ENCODE data around the gene PET100. TPM values are rescaled to one million over a fixed set of nuclear protein-coding genes. Genes with fewer than 3 reads are reported as not detected.

PET100 gene
- total RNA-seq, 1 experiment from 2014 or later, result 126 TPM

GRCh38 chr19:7674010-7675005, 44.7 kb downstream of the PET100 start:
- TF ChIP-seq CBX3 (IDR thresholded peaks at IDR 0.05; ENCODE audit: low read depth) (no peak), YY1 (IDR thresholded peaks at IDR 0.05; ENCODE audit: extremely low read depth, insufficient replicate concordance, low read depth, low read length) (no peak), EZH2 (IDR thresholded peaks at IDR 0.05) (no peak), SP1 (IDR thresholded peaks at IDR 0.05; ENCODE audit: low read depth) (peak; percentile 38; the same call in 1 of the 2 replicates)
- Histone ChIP-seq H3K4me3 (replicated peaks in 1 of 2; ENCODE audit: low read depth in 1 of 2, low read length in 2 of 2) (no peak overlapping the region), H3K79me2 (ENCODE audit: insufficient read depth, low read length) (no peaks in the 10 kb centered on the region), H3K36me3 (ENCODE audit: control insufficient read depth in 1 of 2, insufficient read depth in 2 of 2, low read length in 2 of 2) (no peaks in the 10 kb centered on the region), H3K27me3 (ENCODE audit: insufficient read depth, low read length) (no peaks in the 10 kb centered on the region), H3K4me2 (ENCODE audit: low read length) (peak overlapping the region; percentile 44), H2AFZ (ENCODE audit: low read depth, low read length, poor library complexity, severe bottlenecking) (peak overlapping the region; percentile 71), H3K27ac (ENCODE audit: low read depth, low read length) (no peak overlapping the region), H3K9me3 (ENCODE audit: control insufficient read depth in 1 of 2, insufficient read depth in 1 of 2, low read depth in 1 of 2, low read length in 2 of 2) (peaks cover 0 to 3% of the 10 kb centered on the region in 2 experiments; a peak in 1 of 4 replicates), H3K9me2 (ENCODE audit: insufficient read depth) (no peaks in the 10 kb centered on the region), H3K9ac (ENCODE audit: low read length) (no peak overlapping the region), H3K4me1 (ENCODE audit: control insufficient read depth in 1 of 2, insufficient read depth in 2 of 2, low read length in 2 of 2) (peaks cover 3 to 11% of the 10 kb centered on the region in 2 experiments; a peak in 3 of 4 replicates), H4K20me1 (ENCODE audit: insufficient read depth) (no peaks in the 10 kb centered on the region)
- CTCF ChIA-PET, result interaction anchor here (1.5 kb wide), 1 partner anchor 106 kb away, joined by 8 read pairs; no protein-coding TSS in a partner anchor
- no TSS peak for BruUV-seq (replicated peaks)
- intact Hi-C loops (cut with micrococcal nuclease), result no loop called here
- POLR2A ChIA-PET, result interaction anchor here (0.8 kb wide), 1 partner anchor 179 kb away, joined by 3 read pairs; no protein-coding TSS in a partner anchor
- DNase-seq (ENCODE audit: low read depth, low spot score), result peak; percentile 72
- RAD21 ChIA-PET (ENCODE audit: low non-redundant PET in 1 of 2, low total read pairs in 2 of 2, uncharacterized antibody in 2 of 2, unreplicated experiment in 2 of 2), result interaction anchor here in 1 of 2 experiments (0.7 kb wide), 1 partner anchor 106 kb away, joined by 3 read pairs; no protein-coding TSS in a partner anchor
- peak; percentile 99 for ATAC-seq

GRCh38 chr19:7676376-7676775, 46.8 kb downstream of the PET100 start:
- Histone ChIP-seq H3K79me2 (ENCODE audit: insufficient read depth, low read length) (peaks cover 7% of the 10 kb centered on the region; the same call in 1 of the 2 replicates), H3K9ac (ENCODE audit: low read length) (no peak overlapping the region), H2AFZ (ENCODE audit: low read depth, low read length, poor library complexity, severe bottlenecking) (no peak overlapping the region), H3K4me3 (replicated peaks in 1 of 2; ENCODE audit: low read depth in 1 of 2, low read length in 2 of 2) (no peak overlapping the region), H4K20me1 (ENCODE audit: insufficient read depth) (no peaks in the 10 kb centered on the region), H3K9me2 (ENCODE audit: insufficient read depth) (no peaks in the 10 kb centered on the region), H3K27ac (ENCODE audit: low read depth, low read length) (no peak overlapping the region), H3K36me3 (ENCODE audit: control insufficient read depth in 1 of 2, insufficient read depth in 2 of 2, low read length in 2 of 2) (no peaks in the 10 kb centered on the region), H3K4me2 (ENCODE audit: low read length) (no peak overlapping the region), H3K9me3 (ENCODE audit: control insufficient read depth in 1 of 2, insufficient read depth in 1 of 2, low read depth in 1 of 2, low read length in 2 of 2) (peaks cover 0 to 3% of the 10 kb centered on the region in 2 experiments; a peak in 1 of 4 replicates), H3K27me3 (ENCODE audit: insufficient read depth, low read length) (no peaks in the 10 kb centered on the region), H3K4me1 (ENCODE audit: control insufficient read depth in 1 of 2, insufficient read depth in 2 of 2, low read length in 2 of 2) (peaks cover 3 to 28% of the 10 kb centered on the region in 2 experiments; a peak in 3 of 4 replicates)
- ChIA-PET POLR2A (no interaction called here), CTCF (interaction anchor here (1.7 kb wide), 1 partner anchor 108 kb away, joined by 5 read pairs; no protein-coding TSS in a partner anchor), RAD21 (ENCODE audit: low non-redundant PET in 1 of 2, low total read pairs in 2 of 2, uncharacterized antibody in 2 of 2, unreplicated experiment in 2 of 2) (no interaction called here)
- ATAC-seq (no peak), DNase-seq (ENCODE audit: low read depth, low spot score) (no peak)
- BruUV-seq (replicated peaks), result no TSS peak
- intact Hi-C loops (cut with micrococcal nuclease), result no loop called here
- TF ChIP-seq ELF1 (IDR thresholded peaks at IDR 0.05; ENCODE audit: borderline replicate concordance, low read depth), result no peak
- no peak for TF ChIP-seq EGR1 (IDR thresholded peaks at IDR 0.05; ENCODE audit: low read depth)
- TF ChIP-seq EZH2phosphoT487 (IDR thresholded peaks at IDR 0.05; ENCODE audit: borderline replicate concordance), result no peak
- no peak for TF ChIP-seq POLR2AphosphoS5 (IDR thresholded peaks at IDR 0.05; ENCODE audit: low read depth, low read length)
- no peak for TF ChIP-seq SIN3A (IDR thresholded peaks at IDR 0.05; ENCODE audit: low read depth)
- no peak for TF ChIP-seq YY1 (IDR thresholded peaks at IDR 0.05; ENCODE audit: extremely low read depth, insufficient replicate concordance, low read depth, low read length)
- no peak for TF ChIP-seq REST (IDR thresholded peaks at IDR 0.05; ENCODE audit: low read depth)
- no peak for TF ChIP-seq ATF3 (IDR thresholded peaks at IDR 0.05)
- TF ChIP-seq ZFX (IDR thresholded peaks at IDR 0.05), result no peak
- no peak for TF ChIP-seq POLR2A (IDR thresholded peaks at IDR 0.05; ENCODE audit: borderline replicate concordance, extremely low read depth, insufficient read depth, insufficient read length)
- TF ChIP-seq FOSL1 (IDR thresholded peaks at IDR 0.05; ENCODE audit: low read depth), result no peak
- TF ChIP-seq MAX (IDR thresholded peaks at IDR 0.05), result no peak
- no peak for TF ChIP-seq RAD21 (IDR thresholded peaks at IDR 0.05; ENCODE audit: low read depth)
